Gastroesophageal sphincter (tissue), 3 donors: ENCODE data around the gene PAX4.

Experiments
- CTCF ChIP-seq, 4 experiments: fragments of 200-600 bp in 2 of 4; fragments of 450-650 bp in 2 of 4; sonication (generic) in 1 of 4; IDR thresholded peaks; one replicate each; pipeline ENCODE4 v1.5.1; 2017 to 2019; ENCODE audit warnings: antibody characterized with exemption in 4 of 4, mild to moderate bottlenecking in 2 of 4, moderate library complexity in 2 of 4
- EP300 ChIP-seq: sonication (generic); formaldehyde crosslinking; IDR thresholded peaks from one replicate; pipeline ENCODE4 v1.6.1; 2017; ENCODE audit warnings: antibody characterized with exemption, mild to moderate bottlenecking
- POLR2A ChIP-seq, 2 donors: fragments of 450-650 bp; IDR thresholded peaks; one replicate each; pipeline ENCODE4 v1.6.1; 2017; ENCODE audit warnings: antibody characterized with exemption in 2 of 2, mild to moderate bottlenecking in 2 of 2, moderate library complexity in 1 of 2
- POLR2AphosphoS5 ChIP-seq: sonication (generic); formaldehyde crosslinking; IDR thresholded peaks from one replicate; pipeline ENCODE4 v1.6.1; 2017; ENCODE audit warnings: antibody characterized with exemption

- TF ChIP-seq CTCF (IDR thresholded peaks at IDR 0.05): no peak
- no peak for TF ChIP-seq POLR2A (IDR thresholded peaks at IDR 0.05)
- no peak for TF ChIP-seq POLR2AphosphoS5
- no peak for TF ChIP-seq EP300
Observed at GRCh38 chr7:127616724-127617123, 1.2 kb downstream of the PAX4 start.
